Endothelial cell of umbilical vein (primary cell): Measurements from ENCODE around the gene CCDC57. TPM values are rescaled to one million over a fixed set of nuclear protein-coding genes. Genes with fewer than 3 reads are reported as not detected.

Experiments used
- BruUV-seq: library from RNA; stranded (reverse); fragments of 400-500 nt; replicated peaks from 2 replicates; lab custom pipeline; 2021; lab: Mats Ljungman, UMichigan
- CTCF ChIA-PET: fragments of 300-600, 350-600 bp; sonication (Branson Sonifier 250); formaldehyde crosslinking; loops from one replicate; lab custom pipeline; 2021; ENCODE audit warnings: antibody characterized with exemption, inconsistent platforms; lab: Charles Lee
- POLR2A ChIA-PET: fragments of 300-600, 350-600 bp; sonication (Branson Sonifier 250); formaldehyde crosslinking; loops from one replicate; lab custom pipeline; 2021; ENCODE audit warnings: antibody characterized with exemption, inconsistent platforms; lab: Charles Lee
- DNase-seq: peaks from one replicate; pipeline ENCODE4 v3.0.0-alpha.2; 2011; ENCODE audit warnings: low read depth, low spot score
- FAIRE-seq: peaks from 2 replicates; lab custom pipeline; 2011; peaks lifted over from hg19 to GRCh38; lab: Jason Lieb, UNC
- H2AFZ ChIP-seq: 2 replicates; pipeline ENCODE4 v1.6.0; 2012; ENCODE audit warnings: low read depth, low read length, control low read depth, inconsistent platforms
- H3K27ac ChIP-seq: 2 replicates; pipeline ENCODE4 v1.5.1; 2011; ENCODE audit warnings: low read depth, mild to moderate bottlenecking, control low read depth, low read length, moderate library complexity; ENCODE audit not compliant: insufficient read depth
- H3K27me3 ChIP-seq, 2 experiments: 2 replicates each; pipeline versions ENCODE4 v1.6.0 to v1.6.1; 2011; ENCODE audit warnings: low read length in 2 of 2, mixed read lengths in 1 of 2; ENCODE audit not compliant: control insufficient read depth in 2 of 2, insufficient read depth in 2 of 2
- H3K36me3 ChIP-seq, 2 experiments: 2 replicates in 1 of 2; 3 replicates in 1 of 2; pipeline ENCODE4 v1.5.1; 2011; ENCODE audit warnings: low read length in 2 of 2, mild to moderate bottlenecking in 1 of 2, moderate library complexity in 1 of 2; ENCODE audit not compliant: control insufficient read depth in 2 of 2, insufficient read depth in 2 of 2; ENCODE audit errors: extremely low read depth in 1 of 2
- H3K4me1 ChIP-seq: 3 replicates; pipeline ENCODE4 v1.5.1; 2011; ENCODE audit warnings: mild to moderate bottlenecking, low read length; ENCODE audit not compliant: control insufficient read depth, insufficient read depth; ENCODE audit errors: extremely low read depth
- H3K4me2 ChIP-seq: 2 replicates; pipeline ENCODE4 v1.6.1; 2011; ENCODE audit warnings: low read length, control low read depth, mixed read lengths; ENCODE audit not compliant: insufficient read depth
- H3K4me3 ChIP-seq, 3 experiments: fragments of 200-600 bp in 1 of 3; sonication (generic), shearing (Covaris generic) in 1 of 3; replicated peaks in 1 of 3; 2 replicates each; pipeline ENCODE4 v1.5.1; 2011 to 2016; ENCODE audit warnings: control low read depth in 3 of 3, low read length in 3 of 3, mild to moderate bottlenecking in 2 of 3, inconsistent platforms in 1 of 3, low read depth in 1 of 3, moderate library complexity in 1 of 3; ENCODE audit not compliant: insufficient read depth in 1 of 3
- H3K79me2 ChIP-seq: 2 replicates; pipeline ENCODE4 v1.6.0; 2012; ENCODE audit warnings: low read length, inconsistent platforms; ENCODE audit not compliant: control insufficient read depth, insufficient read depth
- H3K9ac ChIP-seq: replicated peaks from 2 replicates; pipeline ENCODE3; 2011; ENCODE audit warnings: low read length, control low read depth; ENCODE audit not compliant: insufficient read depth; ENCODE audit errors: extremely low read depth
- H3K9me1 ChIP-seq: replicated peaks from 3 replicates; pipeline ENCODE4 v1.6.0; 2011; ENCODE audit warnings: mild to moderate bottlenecking, low read length; ENCODE audit not compliant: control insufficient read depth, insufficient read depth; ENCODE audit errors: extremely low read depth
- H3K9me3 ChIP-seq: replicated peaks from 2 replicates; pipeline ENCODE4 v1.5.1; 2012; ENCODE audit warnings: low read length, inconsistent platforms; ENCODE audit not compliant: control insufficient read depth, insufficient read depth
- H4K20me1 ChIP-seq: replicated peaks from 2 replicates; pipeline ENCODE3; 2011; ENCODE audit warnings: mild to moderate bottlenecking, low read length; ENCODE audit not compliant: control insufficient read depth, insufficient read depth; ENCODE audit errors: extremely low read depth
- EZH2 ChIP-seq: IDR thresholded peaks from 2 replicates; pipeline ENCODE4 v1.6.1; 2012; ENCODE audit warnings: borderline replicate concordance, low read depth, mild to moderate bottlenecking, moderate library complexity, low read length, inconsistent platforms; ENCODE audit not compliant: severe bottlenecking
- FOS ChIP-seq: IDR thresholded peaks from 2 replicates; pipeline ENCODE4 v1.6.1; 2011; ENCODE audit warnings: mild to moderate bottlenecking, low read length, moderate library complexity, borderline replicate concordance; ENCODE audit not compliant: insufficient read depth
- GATA2 ChIP-seq: IDR thresholded peaks from 2 replicates; pipeline ENCODE4 v1.7.0; 2011; ENCODE audit warnings: low read depth, mild to moderate bottlenecking, moderate library complexity, mixed read lengths, low read length; ENCODE audit not compliant: insufficient read length, insufficient read depth
- JUN ChIP-seq: IDR thresholded peaks from 2 replicates; pipeline ENCODE4 v1.6.1; 2011; ENCODE audit warnings: borderline replicate concordance, low read depth; ENCODE audit not compliant: insufficient read length, insufficient read depth
- MAX ChIP-seq: IDR thresholded peaks from 2 replicates; pipeline ENCODE4 v1.6.1; 2011; ENCODE audit not compliant: insufficient read depth, insufficient read length
- MYC ChIP-seq: IDR thresholded peaks from one replicate; pipeline ENCODE4 v1.6.1; 2011; ENCODE audit warnings: mild to moderate bottlenecking, low read depth, low read length
- POLR2A ChIP-seq: IDR thresholded peaks from 2 replicates; pipeline ENCODE4 v1.6.1; 2012; ENCODE audit warnings: low read depth, mild to moderate bottlenecking, control low read depth, low read length
- POLR2AphosphoS5 ChIP-seq: IDR thresholded peaks from 2 replicates; pipeline ENCODE4 v1.6.1; 2012; ENCODE audit warnings: low read depth, mild to moderate bottlenecking, control low read depth, low read length, moderate library complexity; ENCODE audit not compliant: insufficient read depth
- dilution Hi-C: fragments of 300-500 bp; cut with MboI; formaldehyde crosslinking; loops from one replicate; pipeline ENCODE4 v1.15.0; 2019; ENCODE audit warnings: low sequenced_read_pairs; ENCODE audit not compliant: extremely low pct_ligation_motif_present
- intact Hi-C: fragments of 100-400 bp; cut with micrococcal nuclease; formaldehyde crosslinking; loops from one replicate; pipeline ENCODE4 v1.10.0; 2022
- polyA plus RNA-seq, 4 experiments: library from polyadenylated mRNA; depleted of rRNA in 3 of 4; stranded (reverse) in 3 of 4; unstranded in 1 of 4; fragments of >200 nt; gene quantifications; 2 replicates each; pipeline versions ENCODE4 v1.2.1 to v1.2.3, GENCODE V29; 2011 to 2012; ENCODE audit warnings: missing spikeins in 1 of 4
- total RNA-seq: library from RNA; stranded (reverse); gene quantifications from 2 replicates; pipeline ENCODE4 v1.2.3, GENCODE V29; 2021
- TF ChIP-seq, protein P1 (sequence below), 2 donors: IDR thresholded peaks; 1 replicate in 1 of 2; 2 replicates in 1 of 2; pipeline ENCODE4 v1.5.1; 2011; ENCODE audit warnings: low read length in 2 of 2, mild to moderate bottlenecking in 2 of 2, moderate library complexity in 2 of 2, control low read depth in 1 of 2, inconsistent platforms in 1 of 2, low read depth in 1 of 2; ENCODE audit not compliant: insufficient read depth in 1 of 2; ENCODE audit errors: extremely low read depth in 1 of 2

The CCDC57 gene
- total and polyA plus RNA-seq, 2 donors (not counting 3 experiments of a cell fraction or from before 2014, with no cell fraction given), result 18.6 to 31.6 TPM

- Histone ChIP-seq H3K36me3 (no peaks in the 10 kb centered on the region), H3K27me3 (no peaks in the 10 kb centered on the region), H3K9ac (no peak overlapping the region), H3K4me3 (no peak overlapping the region), H3K9me3 (no peaks in the 10 kb centered on the region), H4K20me1 (no peaks in the 10 kb centered on the region), H3K4me1 (no peaks in the 10 kb centered on the region), H3K27ac (no peak overlapping the region), H2AFZ (no peak overlapping the region), H3K4me2 (no peak overlapping the region), H3K79me2 (no peaks in the 10 kb centered on the region), H3K9me1 (no peaks in the 10 kb centered on the region)
- dilution Hi-C loops, result no loop called here
- BruUV-seq, result no TSS peak
- TF ChIP-seq POLR2A, result no peak
- no peak for TF ChIP-seq EZH2
- TF ChIP-seq MYC, result no peak
- no peak for TF ChIP-seq MAX
- TF ChIP-seq, protein P1, sequence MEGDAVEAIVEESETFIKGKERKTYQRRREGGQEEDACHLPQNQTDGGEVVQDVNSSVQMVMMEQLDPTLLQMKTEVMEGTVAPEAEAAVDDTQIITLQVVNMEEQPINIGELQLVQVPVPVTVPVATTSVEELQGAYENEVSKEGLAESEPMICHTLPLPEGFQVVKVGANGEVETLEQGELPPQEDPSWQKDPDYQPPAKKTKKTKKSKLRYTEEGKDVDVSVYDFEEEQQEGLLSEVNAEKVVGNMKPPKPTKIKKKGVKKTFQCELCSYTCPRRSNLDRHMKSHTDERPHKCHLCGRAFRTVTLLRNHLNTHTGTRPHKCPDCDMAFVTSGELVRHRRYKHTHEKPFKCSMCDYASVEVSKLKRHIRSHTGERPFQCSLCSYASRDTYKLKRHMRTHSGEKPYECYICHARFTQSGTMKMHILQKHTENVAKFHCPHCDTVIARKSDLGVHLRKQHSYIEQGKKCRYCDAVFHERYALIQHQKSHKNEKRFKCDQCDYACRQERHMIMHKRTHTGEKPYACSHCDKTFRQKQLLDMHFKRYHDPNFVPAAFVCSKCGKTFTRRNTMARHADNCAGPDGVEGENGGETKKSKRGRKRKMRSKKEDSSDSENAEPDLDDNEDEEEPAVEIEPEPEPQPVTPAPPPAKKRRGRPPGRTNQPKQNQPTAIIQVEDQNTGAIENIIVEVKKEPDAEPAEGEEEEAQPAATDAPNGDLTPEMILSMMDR (IDR thresholded peaks at IDR 0.05; ENCODE audit: extremely low read depth in 1 of 2, insufficient read depth in 1 of 2, low read depth in 1 of 2, low read length in 2 of 2), result no peak
- POLR2A ChIA-PET, result no interaction called here
- FAIRE-seq, result no peak
- no peak for DNase-seq
- intact Hi-C loops, result no loop called here
- CTCF ChIA-PET, result no interaction called here
These were observed 139.8 kb downstream of the CCDC57 start for GRCh38 chr17:82072827-82073226.

DNA sequence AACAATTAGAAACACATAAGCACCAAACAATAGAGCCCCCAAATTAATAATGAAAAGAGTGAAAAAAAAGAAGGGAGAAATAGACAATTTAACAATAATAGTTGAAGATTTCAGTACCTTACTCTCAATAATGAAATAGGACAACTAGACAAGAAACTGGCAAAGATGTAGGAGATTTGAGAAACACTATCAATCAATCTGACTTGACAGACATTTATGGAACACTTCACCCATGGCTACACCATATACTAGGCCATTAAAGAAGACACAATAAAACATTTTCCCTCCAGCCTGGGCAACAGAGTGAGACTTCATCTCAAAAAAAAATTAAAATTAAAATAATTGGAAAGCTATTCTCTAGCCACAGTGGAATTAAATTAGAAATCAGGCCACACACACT, 142.0 kb downstream of the CCDC57 start:
- no peaks in the 10 kb centered on the region for H3K36me3 ChIP-seq
- BruUV-seq, result no TSS peak
- H3K9me1 ChIP-seq, result no peaks in the 10 kb centered on the region
- H2AFZ ChIP-seq, result no peak overlapping the region
- CTCF ChIA-PET, result interaction anchor here (0.9 kb wide), 1 partner anchor 50 kb away, joined by 3 read pairs; no protein-coding TSS in a partner anchor
- no peak overlapping the region for H3K4me2 ChIP-seq
- no peaks in the 10 kb centered on the region for H3K27me3 ChIP-seq
- H3K4me1 ChIP-seq, result peaks cover 6% of the 10 kb centered on the region
- H4K20me1 ChIP-seq, result no peaks in the 10 kb centered on the region
- no peak overlapping the region for H3K27ac ChIP-seq
- POLR2A ChIA-PET, result no interaction called here
- no peak overlapping the region for H3K4me3 ChIP-seq
- no peak overlapping the region for H3K9ac ChIP-seq
- FAIRE-seq (no peak), DNase-seq (no peak)
- dilution Hi-C loops (no loop called here), intact Hi-C loops (no loop called here)
- H3K9me3 ChIP-seq, result no peaks in the 10 kb centered on the region
- TF ChIP-seq JUN (no peak), MYC (no peak), POLR2AphosphoS5 (no peak), GATA2 (no peak), POLR2A (no peak), EZH2 (no peak), MAX (no peak), FOS (no peak)
- TF ChIP-seq, protein P1 (IDR thresholded peaks at IDR 0.05; ENCODE audit: extremely low read depth in 1 of 2, insufficient read depth in 1 of 2, low read depth in 1 of 2, low read length in 2 of 2), result no peak
- peaks cover 7% of the 10 kb centered on the region for H3K79me2 ChIP-seq
